HUDEP-2 (cell line): ENCODE results near the gene PI4K2A.

Experiments
- DNase-seq, 76 experiments: peaks; one replicate each; lab custom pipeline; 2025; ENCODE audit not compliant: unreplicated experiment in 76 of 76; lab: John Stamatoyannopoulos, UW

PI4K2A gene

GRCh38 chr10:97721871-97722780, 81.7 kb downstream of the PI4K2A start:
- no peak for DNase-seq

- DNase-seq, result no peak
Observed at GRCh38 chr10:97723001-97723400, 82.5 kb downstream of the PI4K2A start.

GRCh38 chr10:97724341-97724941, 84.0 kb downstream of the PI4K2A start:
- no peak for DNase-seq
